K562 (cell line): ENCODE data around the gene TMEM126B. TPM values are rescaled to one million over a fixed set of nuclear protein-coding genes. Genes with fewer than 3 reads are reported as not detected.

Experiments
- BCL6 ChIP-seq: fragments of 250-450 bp; sonication (Bioruptor Pico); IDR thresholded peaks from 2 replicates; pipeline ENCODE4 v1.4.0; 2020
- CBFB ChIP-seq: sonication (generic); formaldehyde crosslinking; IDR thresholded peaks from 2 replicates; pipeline ENCODE4 v1.4.0; 2020; ENCODE audit warnings: mild to moderate bottlenecking, missing genetic modification reagents
- EWSR1 ChIP-seq: fragments of 450-650 bp; IDR thresholded peaks from 2 replicates; pipeline ENCODE4 v1.6.1; 2018; ENCODE audit warnings: borderline replicate concordance, mild to moderate bottlenecking, low read depth, moderate library complexity; ENCODE audit not compliant: partially characterized antibody
- GTF2B ChIP-seq: IDR thresholded peaks from 2 replicates; pipeline ENCODE4 v1.6.1; 2011; ENCODE audit not compliant: insufficient read length; ENCODE audit errors: extremely low read depth
- HDAC2 ChIP-seq: fragments of 450-650 bp; IDR thresholded peaks from 2 replicates; pipeline ENCODE4 v1.6.1; 2016; ENCODE audit warnings: mild to moderate bottlenecking
- HNRNPH1 ChIP-seq: fragments of 200-400 bp; formaldehyde crosslinking; optimal IDR thresholded peaks from 2 replicates; pipeline ENCODE3; 2017; ENCODE audit warnings: low read depth, mild to moderate bottlenecking, low read length, moderate library complexity
- HNRNPLL ChIP-seq: fragments of 200-400 bp; formaldehyde crosslinking; IDR thresholded peaks from 2 replicates; pipeline ENCODE4 v1.6.1; 2017; ENCODE audit warnings: low read length, low read depth, mild to moderate bottlenecking; ENCODE audit not compliant: poor library complexity, severe bottlenecking
- JUN ChIP-seq, 2 experiments: sonication (generic) in 1 of 2; formaldehyde crosslinking in 1 of 2; IDR thresholded peaks; 2 replicates each; pipeline versions ENCODE4 v1.6.1 to v1.8.0; 2012 to 2022; ENCODE audit warnings: borderline replicate concordance in 2 of 2, mild to moderate bottlenecking in 2 of 2, improper control_type of control experiment in 1 of 2, low read depth in 1 of 2, low read length in 1 of 2, missing genetic modification reagents in 1 of 2
- KLF1 ChIP-seq: fragments of 450-650 bp; IDR thresholded peaks from 2 replicates; pipeline ENCODE4 v1.6.1; 2016; ENCODE audit warnings: missing genetic modification characterization, missing compliant biosample characterization
- MEF2A ChIP-seq: IDR thresholded peaks from 2 replicates; pipeline ENCODE4 v1.6.1; 2011; ENCODE audit warnings: low read depth, mild to moderate bottlenecking, low read length, moderate library complexity; ENCODE audit not compliant: control insufficient read depth
- NFE2 ChIP-seq: IDR thresholded peaks from 2 replicates; pipeline ENCODE4 v1.6.1; 2014; ENCODE audit warnings: antibody characterized with exemption, low read depth
- PHF21A ChIP-seq: fragments of 450-650 bp; IDR thresholded peaks from 2 replicates; pipeline ENCODE4 v1.6.1; 2017; ENCODE audit warnings: low read depth, borderline replicate concordance
- RAD51 ChIP-seq: fragments of 450-650 bp; IDR thresholded peaks from 2 replicates; pipeline ENCODE4 v1.7.1; 2016; ENCODE audit warnings: low read depth, mild to moderate bottlenecking, borderline replicate concordance
- RBBP5 ChIP-seq: fragments of 200-600 bp; sonication (generic); IDR thresholded peaks from 2 replicates; pipeline ENCODE4 v1.6.1; 2012; ENCODE audit warnings: borderline replicate concordance, mild to moderate bottlenecking, low read length, control low read depth, inconsistent platforms; ENCODE audit not compliant: insufficient read depth, poor library complexity, severe bottlenecking
- REST ChIP-seq, 2 experiments: fragments of 450-650 bp; formaldehyde crosslinking in 1 of 2; IDR thresholded peaks; 2 replicates each; pipeline versions ENCODE4 v1.4.0 to v1.6.1; 2014 to 2020; ENCODE audit warnings: mild to moderate bottlenecking in 2 of 2, borderline replicate concordance in 1 of 2, low read depth in 1 of 2
- TAL1 ChIP-seq: fragments of 450-650 bp; IDR thresholded peaks from 2 replicates; pipeline ENCODE4 v1.6.1; 2016; ENCODE audit warnings: mild to moderate bottlenecking
- ZBTB7A ChIP-seq: IDR thresholded peaks from 2 replicates; pipeline ENCODE4 v1.6.1; 2011; ENCODE audit warnings: low read depth, mild to moderate bottlenecking, low read length, moderate library complexity, borderline replicate concordance; ENCODE audit not compliant: control insufficient read depth
- ZNF511 ChIP-seq: sonication (generic); formaldehyde crosslinking; IDR thresholded peaks from 2 replicates; pipeline ENCODE4 v1.8.0; 2022; ENCODE audit warnings: mild to moderate bottlenecking, missing genetic modification reagents
- ZNF561 ChIP-seq: fragments of 450-650 bp; formaldehyde crosslinking; conservative IDR thresholded peaks from 2 replicates; pipeline ENCODE4 v1.4.0; 2020; ENCODE audit warnings: mild to moderate bottlenecking, moderate library complexity
- polyA plus RNA-seq, 8 experiments: library from polyadenylated mRNA; depleted of rRNA in 4 of 8; stranded (reverse) in 5 of 8; unstranded in 3 of 8; fragments of >200 nt; fragmentation: Nextera tagmentation in 2 of 8; fragmentation: Illumina TruSeq in 1 of 8; extraction: Ambion mirVana in 2 of 8; extraction: Trizol in 1 of 8; gene quantifications; 2 replicates each; pipeline versions ENCODE4 v1.2.1 to v1.2.3, GENCODE V29; 2011 to 2014; ENCODE audit warnings: inconsistent platforms in 1 of 8, missing spikeins in 1 of 8
- total RNA-seq, 7 experiments: library from RNA; depleted of rRNA in 6 of 7; stranded (reverse); fragments of >200 nt in 6 of 7; fragmentation: Illumina TruSeq in 2 of 7; extraction: Trizol in 2 of 7; gene quantifications; 2 replicates each; pipeline versions ENCODE4 v1.2.1 to v1.2.3, GENCODE V29; 2011 to 2021; ENCODE audit warnings: low replicate concordance in 1 of 7

TMEM126B gene
- total and polyA plus RNA-seq, 9 of the 15 experiments (the other 6 are each of a cell fraction or from before 2014, with no cell fraction given): 85.5 to 226 (median 164) TPM

- TF ChIP-seq JUN (IDR thresholded peaks at IDR 0.05; ENCODE audit: borderline replicate concordance, low read depth, low read length): no peak
- TF ChIP-seq JUN (CRISPR knock-in tag; IDR thresholded peaks at IDR 0.05; ENCODE audit: borderline replicate concordance): no peak
- no peak for TF ChIP-seq ZBTB7A
- TF ChIP-seq RAD51: no peak
- TF ChIP-seq HNRNPH1: no peak
- no peak for TF ChIP-seq BCL6 (CRISPR knock-in tag)
- peak; percentile 68; the same call in 1 of the 2 replicates for TF ChIP-seq REST (IDR thresholded peaks at IDR 0.05; ENCODE audit: borderline replicate concordance)
- no peak for TF ChIP-seq REST (CRISPR knock-in tag; IDR thresholded peaks at IDR 0.05; ENCODE audit: low read depth)
- TF ChIP-seq KLF1: no peak
- no peak for TF ChIP-seq EWSR1
- no peak for TF ChIP-seq CBFB (CRISPR knock-in tag)
- TF ChIP-seq RBBP5: no peak
- no peak for TF ChIP-seq TAL1
- TF ChIP-seq MEF2A: no peak
- TF ChIP-seq ZNF511 (CRISPR knock-in tag): no peak
- TF ChIP-seq NFE2: no peak
- no peak for TF ChIP-seq ZNF561 (CRISPR knock-in tag)
- no peak for TF ChIP-seq GTF2B
- TF ChIP-seq HNRNPLL: no peak
- no peak for TF ChIP-seq PHF21A
- no peak for TF ChIP-seq HDAC2
These were observed 33.0 kb upstream of the TMEM126B start (continued) for GRCh38 chr11:85595285-85595884.
